Measurements from ENCODE around the gene NINJ2.
"Not testable (repeated sequence)": the region's sequence is repeated elsewhere in the genome, so short reads cannot be mapped to it uniquely, and the experiment has no call there.

The NINJ2 gene

GRCh38 chr12:583251-583869 lies 79.9 kb downstream of the NINJ2 start:
- no peak for DNase-seq

- DNase-seq = no peak
These were observed 81.5 kb downstream of the NINJ2 start for GRCh38 chr12:581746-582145.

GRCh38 chr12:581321-581720 lies 81.9 kb downstream of the NINJ2 start:
- DNase-seq = no peak

- no peak for DNase-seq
These were observed 82.4 kb downstream of the NINJ2 start for GRCh38 chr12:580813-581212.

- DNase-seq = no peak
These were observed 83.7 kb downstream of the NINJ2 start for GRCh38 chr12:579420-580110.

- no peak for DNase-seq
These were observed 84.4 kb downstream of the NINJ2 start for GRCh38 chr12:578748-579419.

- DNase-seq = not testable (repeated sequence)
These were observed 85.1 kb downstream of the NINJ2 start for GRCh38 chr12:577994-578747.

- DNase-seq = no peak
These were observed 86.6 kb downstream of the NINJ2 start for GRCh38 chr12:576615-577110.

- DNase-seq = peak; percentile 68
These were observed 87.2 kb downstream of the NINJ2 start for GRCh38 chr12:575948-576614.

- no peak for DNase-seq
These were observed 88.1 kb downstream of the NINJ2 start for GRCh38 chr12:575129-575502.

GRCh38 chr12:574475-575128 lies 88.6 kb downstream of the NINJ2 start:
- DNase-seq = no peak

- no peak for DNase-seq
These were observed 90.0 kb downstream of the NINJ2 start for GRCh38 chr12:573232-573631.

GRCh38 chr12:572532-572899 lies 90.7 kb downstream of the NINJ2 start:
- no peak for DNase-seq

GRCh38 chr12:571795-572531 lies 91.3 kb downstream of the NINJ2 start:
- no peak for DNase-seq

GRCh38 chr12:570921-571794 lies 92.1 kb downstream of the NINJ2 start:
- no peak for DNase-seq

- no peak for DNase-seq
These were observed 92.8 kb downstream of the NINJ2 start for GRCh38 chr12:570435-570920.

GRCh38 chr12:569803-570434 lies 93.3 kb downstream of the NINJ2 start:
- DNase-seq = peak; percentile 77

- DNase-seq = no peak
These were observed 94.1 kb downstream of the NINJ2 start for GRCh38 chr12:569091-569676.

GRCh38 chr12:568486-568885 lies 94.8 kb downstream of the NINJ2 start:
- no peak for DNase-seq

Measured in stimulated activated naive CD4-positive, alpha-beta T cell treated with Interleukin-2 at 50 U/mL for 16 hours (primary cell).